CD14-positive monocyte (primary cell): Measurements from ENCODE around the gene DSCAML1. TPM values are rescaled to one million over a fixed set of nuclear protein-coding genes. Genes with fewer than 3 reads are reported as not detected.

ENCODE experiments used
- DNase-seq, 3 donors: peaks; one replicate each; pipeline ENCODE4 v3.0.0-alpha.2; 2011 to 2022
- H2AFZ ChIP-seq: 2 replicates; pipeline ENCODE4 v1.6.0; 2012; ENCODE audit warnings: mild to moderate bottlenecking, low read depth, low read length, inconsistent platforms; ENCODE audit not compliant: insufficient read depth, poor library complexity, severe bottlenecking
- H3K27ac ChIP-seq, 2 donors: 1 replicate in 1 of 2; 2 replicates in 1 of 2; pipeline ENCODE4 v1.5.1; 2012 to 2013; ENCODE audit warnings: low read length in 2 of 2, control low read depth in 1 of 2, inconsistent platforms in 1 of 2, low read depth in 1 of 2, mild to moderate bottlenecking in 1 of 2
- H3K27me3 ChIP-seq, 2 donors: one replicate each; pipeline versions ENCODE4 v1.6.0 to v1.6.1; 2011 to 2013; ENCODE audit warnings: low read length in 2 of 2; ENCODE audit not compliant: control insufficient read depth in 2 of 2, insufficient read depth in 2 of 2
- H3K36me3 ChIP-seq, 2 donors: replicated peaks in 1 of 2; 1 replicate in 1 of 2; 2 replicates in 1 of 2; pipeline versions ENCODE4 v1.5.1 to v1.6.1; 2012 to 2013; ENCODE audit warnings: low read length in 2 of 2, control low read depth in 1 of 2, inconsistent platforms in 1 of 2, mild to moderate bottlenecking in 1 of 2; ENCODE audit not compliant: insufficient read depth in 2 of 2, control insufficient read depth in 1 of 2
- H3K4me1 ChIP-seq, 2 donors: 1 replicate in 1 of 2; 2 replicates in 1 of 2; pipeline versions ENCODE4 v1.5.1 to v1.6.1; 2012 to 2013; ENCODE audit warnings: low read length in 2 of 2, control low read depth in 1 of 2, inconsistent platforms in 1 of 2, mild to moderate bottlenecking in 1 of 2, moderate library complexity in 1 of 2; ENCODE audit not compliant: insufficient read depth in 2 of 2, control insufficient read depth in 1 of 2
- H3K4me2 ChIP-seq: replicated peaks from 2 replicates; pipeline ENCODE3; 2012; ENCODE audit warnings: low read length, moderate library complexity, mild to moderate bottlenecking; ENCODE audit not compliant: poor library complexity, severe bottlenecking; ENCODE audit errors: extremely low read depth
- H3K4me3 ChIP-seq, 3 experiments: fragments of 200-600 bp in 1 of 3; sonication (generic) in 1 of 3; replicated peaks in 1 of 3; 1 replicate in 2 of 3; 2 replicates in 1 of 3; pipeline ENCODE4 v1.5.1; 2011 to 2013; ENCODE audit warnings: low read length in 3 of 3, mild to moderate bottlenecking in 3 of 3, control low read depth in 2 of 3, low read depth in 2 of 3, inconsistent platforms in 1 of 3, moderate library complexity in 1 of 3
- H3K79me2 ChIP-seq: 2 replicates; pipeline ENCODE4 v1.6.0; 2012; ENCODE audit warnings: mild to moderate bottlenecking, control low read depth, inconsistent platforms, low read length, moderate library complexity; ENCODE audit not compliant: insufficient read depth
- H3K9ac ChIP-seq: 2 replicates; pipeline ENCODE4 v1.6.0; 2017; ENCODE audit warnings: low read length, mild to moderate bottlenecking; ENCODE audit not compliant: insufficient read depth, poor library complexity, severe bottlenecking
- H3K9me3 ChIP-seq, 2 donors: replicated peaks in 1 of 2; 1 replicate in 1 of 2; 2 replicates in 1 of 2; pipeline versions ENCODE4 v1.5.1 to v1.6.1; 2012 to 2013; ENCODE audit warnings: low read length in 2 of 2, control low read depth in 1 of 2; ENCODE audit not compliant: control insufficient read depth in 1 of 2, insufficient read depth in 1 of 2
- H4K20me1 ChIP-seq: 2 replicates; pipeline ENCODE4 v1.6.0; 2012; ENCODE audit warnings: mild to moderate bottlenecking, low read length, control low read depth, moderate library complexity; ENCODE audit not compliant: insufficient read depth
- H3K27ac Mint-ChIP-seq, 7 donors: one replicate each; pipeline ENCODE4 v1.8.0; 2020; ENCODE audit warnings: mild to moderate bottlenecking in 7 of 7, mixed read lengths in 7 of 7, moderate library complexity in 6 of 7, inconsistent platforms in 2 of 7
- H3K27me3 Mint-ChIP-seq, 3 donors: one replicate each; pipeline ENCODE4 v1.8.0; 2021 to 2022; ENCODE audit warnings: low read depth in 3 of 3, mild to moderate bottlenecking in 3 of 3, mixed read lengths in 3 of 3, moderate library complexity in 3 of 3, inconsistent platforms in 1 of 3
- H3K36me3 Mint-ChIP-seq, 2 donors: one replicate each; pipeline ENCODE4 v1.8.0; 2020; ENCODE audit warnings: mixed read lengths in 2 of 2, inconsistent platforms in 1 of 2, mild to moderate bottlenecking in 1 of 2
- H3K4me1 Mint-ChIP-seq: one replicate; pipeline ENCODE4 v1.8.0; 2020; ENCODE audit warnings: mild to moderate bottlenecking, mixed read lengths
- H3K4me3 Mint-ChIP-seq, 2 donors: one replicate each; pipeline ENCODE4 v1.8.0; 2020; ENCODE audit warnings: mild to moderate bottlenecking in 2 of 2, mixed read lengths in 2 of 2, moderate library complexity in 1 of 2
- H3K9me3 Mint-ChIP-seq, 7 donors: one replicate each; pipeline ENCODE4 v1.8.0; 2020 to 2022; ENCODE audit warnings: mixed read lengths in 7 of 7, mild to moderate bottlenecking in 6 of 7, moderate library complexity in 6 of 7, inconsistent platforms in 2 of 7
- WGBS: methylation state at CpG from one replicate; pipeline ENCODE4 v1.1.5; 2013; ENCODE audit warnings: missing lambda C conversion rate; ENCODE audit not compliant: insufficient coverage; 5-methylcytosine and 5-hydroxymethylcytosine counted together
- intact Hi-C, 2 donors: fragments of 100-400 bp; cut with micrococcal nuclease; formaldehyde crosslinking; loops; one replicate each; pipeline versions ENCODE4 v1.15.0 to v1.15.1; 2023
- polyA plus RNA-seq, 3 donors: library from polyadenylated mRNA; depleted of rRNA in 1 of 3; unstranded in 2 of 3; stranded (reverse) in 1 of 3; fragments of 300-500 nt in 2 of 3; fragments of >200 nt in 1 of 3; fragmentation: Illumina TruSeq in 2 of 3; gene quantifications; 1 replicate in 2 of 3; 2 replicates in 1 of 3; pipeline ENCODE4 v1.2.3, GENCODE V29; 2012 to 2021
- TF ChIP-seq, protein P1 (sequence below): fragments of 200-600 bp; IDR thresholded peaks from one replicate; pipeline ENCODE4 v1.8.0; 2022; ENCODE audit warnings: antibody characterized with exemption, mild to moderate bottlenecking

DSCAML1 gene
- polyA plus RNA-seq, 3 donors, result not detected

DNA sequence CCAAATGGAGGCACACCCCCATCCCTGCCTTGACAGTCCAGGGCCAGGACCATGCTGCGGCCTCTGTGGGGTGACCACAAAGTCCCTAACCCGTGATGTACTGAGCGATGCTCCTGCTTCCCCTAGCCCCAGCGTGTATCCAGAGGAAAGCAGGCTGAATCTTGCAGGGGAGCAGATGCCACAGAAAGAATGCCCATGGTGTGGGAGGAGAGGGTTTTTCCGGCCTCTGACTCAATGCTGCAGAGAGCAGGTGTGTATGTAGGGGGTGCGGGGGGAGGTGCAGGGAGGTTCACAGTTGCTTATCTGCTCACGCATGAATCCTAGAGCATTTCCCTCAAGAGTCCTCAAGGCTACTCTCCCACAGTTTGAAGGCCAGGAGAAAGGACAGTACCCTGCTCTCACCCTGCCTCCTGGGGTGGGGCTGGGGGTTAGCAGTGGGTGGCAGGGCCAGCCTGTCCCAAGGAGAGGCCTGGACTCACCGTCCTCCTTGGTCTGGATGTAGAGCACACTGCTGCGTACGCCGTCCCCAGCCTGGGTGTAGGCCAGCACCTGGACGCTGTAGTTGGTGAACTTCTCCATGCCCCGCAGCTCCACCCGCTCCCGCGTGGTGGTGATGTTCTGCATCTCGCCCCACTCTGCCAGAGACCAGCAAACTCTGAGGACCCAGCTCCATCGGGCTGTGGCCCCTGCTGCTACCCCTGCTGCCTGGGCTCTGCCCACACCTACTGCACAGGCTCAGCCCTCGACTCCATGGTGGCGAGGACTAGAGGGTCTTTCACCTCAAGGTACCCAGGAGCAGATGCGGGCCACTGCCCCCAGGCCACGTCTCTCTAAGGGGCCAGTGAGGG lies 338.5 kb downstream of the DSCAML1 start:
- Histone ChIP-seq H3K27me3 (no peaks in the 10 kb centered on the region), H2AFZ (no peak overlapping the region), H3K4me1 (peaks cover 9 to 10% of the 10 kb centered on the region in 2 donors), H3K4me2 (no peak overlapping the region), H3K9me3 (no peaks in the 10 kb centered on the region), H3K4me3 (no peak overlapping the region), H4K20me1 (no peaks in the 10 kb centered on the region), H3K36me3 (no peaks in the 10 kb centered on the region), H3K79me2 (no peaks in the 10 kb centered on the region), H3K27ac (no peak overlapping the region), H3K9ac (no peak overlapping the region)
- Mint-ChIP-seq H3K27ac (no peak overlapping the region), H3K4me1 (peaks cover 10% of the 10 kb centered on the region), H3K27me3 (peaks cover 4 to 6% (median 5%) of the 10 kb centered on the region in 3 donors), H3K9me3 (peaks cover 4 to 10% (median 7%) of the 10 kb centered on the region in 7 donors), H3K4me3 (no peak overlapping the region), H3K36me3 (no peaks in the 10 kb centered on the region)
- 95% methylated on average over 19 of the region's 22 CpGs for WGBS
- TF ChIP-seq, protein P1, sequence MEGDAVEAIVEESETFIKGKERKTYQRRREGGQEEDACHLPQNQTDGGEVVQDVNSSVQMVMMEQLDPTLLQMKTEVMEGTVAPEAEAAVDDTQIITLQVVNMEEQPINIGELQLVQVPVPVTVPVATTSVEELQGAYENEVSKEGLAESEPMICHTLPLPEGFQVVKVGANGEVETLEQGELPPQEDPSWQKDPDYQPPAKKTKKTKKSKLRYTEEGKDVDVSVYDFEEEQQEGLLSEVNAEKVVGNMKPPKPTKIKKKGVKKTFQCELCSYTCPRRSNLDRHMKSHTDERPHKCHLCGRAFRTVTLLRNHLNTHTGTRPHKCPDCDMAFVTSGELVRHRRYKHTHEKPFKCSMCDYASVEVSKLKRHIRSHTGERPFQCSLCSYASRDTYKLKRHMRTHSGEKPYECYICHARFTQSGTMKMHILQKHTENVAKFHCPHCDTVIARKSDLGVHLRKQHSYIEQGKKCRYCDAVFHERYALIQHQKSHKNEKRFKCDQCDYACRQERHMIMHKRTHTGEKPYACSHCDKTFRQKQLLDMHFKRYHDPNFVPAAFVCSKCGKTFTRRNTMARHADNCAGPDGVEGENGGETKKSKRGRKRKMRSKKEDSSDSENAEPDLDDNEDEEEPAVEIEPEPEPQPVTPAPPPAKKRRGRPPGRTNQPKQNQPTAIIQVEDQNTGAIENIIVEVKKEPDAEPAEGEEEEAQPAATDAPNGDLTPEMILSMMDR, result no peak
- intact Hi-C loops, result no loop called here
- no peak for DNase-seq

DNA sequence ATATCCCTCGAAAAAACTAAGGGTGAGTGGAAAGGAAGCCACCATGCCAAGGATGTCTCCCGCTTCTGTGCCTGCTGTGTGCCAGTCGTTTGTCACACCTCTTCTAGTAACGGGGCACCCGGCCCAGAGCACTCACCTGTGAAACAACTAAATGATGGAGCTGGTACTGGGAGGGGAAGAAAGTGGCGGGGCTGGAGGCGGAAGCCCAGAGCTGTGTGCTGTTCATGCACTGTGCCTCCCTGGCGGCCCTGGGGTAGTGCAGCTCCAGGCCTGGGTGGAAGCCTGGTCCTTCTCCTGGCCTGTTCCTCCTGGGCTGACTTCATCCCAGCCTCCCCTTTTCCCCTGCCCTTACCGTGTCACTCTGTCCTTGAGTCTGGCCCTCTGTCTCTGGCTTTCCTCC lies 339.2 kb downstream of the DSCAML1 start:
- Histone ChIP-seq H3K4me2 (no peak overlapping the region), H3K27me3 (no peaks in the 10 kb centered on the region), H4K20me1 (no peaks in the 10 kb centered on the region), H3K27ac (no peak overlapping the region), H3K9ac (no peak overlapping the region), H2AFZ (no peak overlapping the region), H3K4me1 (peaks cover 9 to 10% of the 10 kb centered on the region in 2 donors), H3K4me3 (no peak overlapping the region), H3K9me3 (no peaks in the 10 kb centered on the region), H3K36me3 (no peaks in the 10 kb centered on the region), H3K79me2 (no peaks in the 10 kb centered on the region)
- H3K27ac Mint-ChIP-seq, result no peak overlapping the region
- WGBS, result 89% methylated on average over 6 of the region's 9 CpGs
- TF ChIP-seq, protein P1, result no peak
- H3K36me3 Mint-ChIP-seq, result no peaks in the 10 kb centered on the region
- intact Hi-C loops, result no loop called here
- no peak for DNase-seq
- no peak overlapping the region for H3K4me3 Mint-ChIP-seq
- H3K27me3 Mint-ChIP-seq, result peaks cover 5 to 6% (median 5%) of the 10 kb centered on the region in 3 donors
- peaks cover 10% of the 10 kb centered on the region for H3K4me1 Mint-ChIP-seq
- H3K9me3 Mint-ChIP-seq, result peaks cover 4 to 11% (median 8%) of the 10 kb centered on the region in 7 donors
